GM12874 (cell line): ENCODE results near the gene ERP44.

Experiments used
- TF ChIP-seq, protein P1 (sequence below): IDR thresholded peaks from 2 replicates; pipeline ENCODE4 v1.5.1; 2011; ENCODE audit warnings: low read depth, mild to moderate bottlenecking, control low read depth, low read length, moderate library complexity; ENCODE audit not compliant: insufficient read depth

ERP44 gene

DNA sequence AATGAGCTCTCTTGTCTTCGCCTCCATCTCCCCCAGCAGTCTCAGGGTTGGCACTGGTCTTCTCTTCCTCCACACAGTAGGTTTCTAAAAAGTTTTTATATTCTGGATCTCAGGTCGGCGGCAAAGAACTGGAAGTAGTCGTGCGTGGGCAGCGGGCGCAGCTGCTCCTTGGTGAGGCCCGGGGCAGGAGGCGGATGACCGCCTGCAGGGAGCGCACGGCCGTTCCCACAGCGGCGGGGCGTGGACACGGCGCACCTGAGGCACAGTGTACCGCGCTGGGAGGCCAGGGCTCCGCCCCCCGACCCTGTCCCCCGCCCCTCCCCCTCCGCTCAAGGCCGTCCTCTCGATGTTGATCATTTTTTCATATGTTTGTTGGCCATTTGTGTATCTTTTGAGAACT is 99.9 kb downstream of the ERP44 start:
- TF ChIP-seq, protein P1, sequence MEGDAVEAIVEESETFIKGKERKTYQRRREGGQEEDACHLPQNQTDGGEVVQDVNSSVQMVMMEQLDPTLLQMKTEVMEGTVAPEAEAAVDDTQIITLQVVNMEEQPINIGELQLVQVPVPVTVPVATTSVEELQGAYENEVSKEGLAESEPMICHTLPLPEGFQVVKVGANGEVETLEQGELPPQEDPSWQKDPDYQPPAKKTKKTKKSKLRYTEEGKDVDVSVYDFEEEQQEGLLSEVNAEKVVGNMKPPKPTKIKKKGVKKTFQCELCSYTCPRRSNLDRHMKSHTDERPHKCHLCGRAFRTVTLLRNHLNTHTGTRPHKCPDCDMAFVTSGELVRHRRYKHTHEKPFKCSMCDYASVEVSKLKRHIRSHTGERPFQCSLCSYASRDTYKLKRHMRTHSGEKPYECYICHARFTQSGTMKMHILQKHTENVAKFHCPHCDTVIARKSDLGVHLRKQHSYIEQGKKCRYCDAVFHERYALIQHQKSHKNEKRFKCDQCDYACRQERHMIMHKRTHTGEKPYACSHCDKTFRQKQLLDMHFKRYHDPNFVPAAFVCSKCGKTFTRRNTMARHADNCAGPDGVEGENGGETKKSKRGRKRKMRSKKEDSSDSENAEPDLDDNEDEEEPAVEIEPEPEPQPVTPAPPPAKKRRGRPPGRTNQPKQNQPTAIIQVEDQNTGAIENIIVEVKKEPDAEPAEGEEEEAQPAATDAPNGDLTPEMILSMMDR, result no peak

DNA sequence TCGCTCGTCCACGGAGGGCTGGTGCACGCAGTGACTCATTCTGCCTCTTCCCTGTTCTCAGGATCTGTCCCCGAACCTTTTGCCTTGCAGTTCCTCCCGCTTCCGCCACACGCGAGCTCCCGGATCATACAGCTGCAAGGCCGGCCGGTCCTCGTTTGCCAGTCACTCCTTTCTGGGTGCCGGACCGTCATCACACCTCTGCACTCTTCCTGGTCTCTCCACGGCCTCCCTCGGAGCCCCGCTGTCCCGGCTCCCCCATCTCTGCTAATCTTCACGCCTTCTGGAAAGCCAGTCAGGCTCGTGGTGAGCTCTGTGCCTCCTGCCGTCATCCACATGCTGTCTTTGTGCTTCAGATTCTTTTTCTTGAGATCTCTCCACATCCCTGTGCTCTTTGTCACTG is 100.5 kb downstream of the ERP44 start:
- TF ChIP-seq, protein P1, result no peak

DNA sequence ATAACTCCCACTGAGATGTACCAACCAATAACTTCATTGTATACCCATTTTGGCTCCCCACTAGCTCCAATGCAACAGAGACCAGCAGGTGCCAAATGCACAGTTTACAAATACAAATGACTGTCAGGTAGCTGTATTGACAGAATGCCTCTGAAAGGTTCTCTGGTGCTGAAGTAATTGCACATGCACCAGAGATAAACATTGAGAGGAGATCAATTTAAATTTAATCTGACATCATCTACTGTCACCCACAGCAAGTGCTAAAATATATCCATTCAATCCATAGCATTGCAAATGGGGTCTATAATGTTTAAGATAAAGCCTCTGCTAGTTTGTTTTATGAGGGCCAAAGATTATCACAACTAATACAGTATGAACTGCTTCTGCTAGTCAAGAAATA is 112.2 kb downstream of the ERP44 start:
- TF ChIP-seq, protein P1, result no peak

DNA sequence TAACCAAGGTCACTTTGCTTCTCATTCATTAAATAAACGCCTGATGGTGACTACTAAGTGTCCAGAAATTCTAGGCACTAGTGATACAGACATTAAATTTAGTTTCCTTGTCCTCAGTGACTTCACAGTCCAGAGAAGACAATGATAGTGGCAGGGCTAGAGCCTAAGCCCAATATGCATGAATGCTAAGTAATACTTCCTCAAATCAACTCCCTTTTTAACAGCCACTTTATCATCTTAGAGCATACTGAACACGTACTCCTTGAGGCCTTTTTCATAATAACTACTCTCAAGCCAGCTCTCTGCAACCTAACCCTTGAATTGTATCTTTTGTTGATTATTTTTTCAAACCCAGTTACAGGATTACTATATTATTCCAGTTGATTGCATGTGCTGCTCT is 118.2 kb downstream of the ERP44 start:
- TF ChIP-seq, protein P1, result no peak

DNA sequence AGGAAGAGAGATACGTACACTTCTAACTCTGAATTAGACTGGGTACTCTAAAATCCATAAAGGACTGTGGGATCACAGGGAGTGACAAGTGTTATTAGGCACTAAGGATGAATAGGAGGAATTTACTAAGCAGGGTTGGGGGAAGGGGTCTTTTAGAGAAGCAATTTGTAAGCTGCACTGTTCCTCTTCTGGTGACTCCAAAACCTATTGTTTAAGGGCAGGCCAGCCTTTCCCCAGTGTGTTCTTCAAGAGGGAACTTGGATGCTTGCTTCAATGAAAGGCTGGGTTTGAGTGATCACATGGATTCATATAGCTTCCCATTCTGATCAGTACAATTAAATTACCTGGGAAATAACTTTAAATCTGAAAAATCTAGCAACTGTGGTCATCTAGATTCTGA is 120.6 kb downstream of the ERP44 start:
- TF ChIP-seq, protein P1, result no peak

DNA sequence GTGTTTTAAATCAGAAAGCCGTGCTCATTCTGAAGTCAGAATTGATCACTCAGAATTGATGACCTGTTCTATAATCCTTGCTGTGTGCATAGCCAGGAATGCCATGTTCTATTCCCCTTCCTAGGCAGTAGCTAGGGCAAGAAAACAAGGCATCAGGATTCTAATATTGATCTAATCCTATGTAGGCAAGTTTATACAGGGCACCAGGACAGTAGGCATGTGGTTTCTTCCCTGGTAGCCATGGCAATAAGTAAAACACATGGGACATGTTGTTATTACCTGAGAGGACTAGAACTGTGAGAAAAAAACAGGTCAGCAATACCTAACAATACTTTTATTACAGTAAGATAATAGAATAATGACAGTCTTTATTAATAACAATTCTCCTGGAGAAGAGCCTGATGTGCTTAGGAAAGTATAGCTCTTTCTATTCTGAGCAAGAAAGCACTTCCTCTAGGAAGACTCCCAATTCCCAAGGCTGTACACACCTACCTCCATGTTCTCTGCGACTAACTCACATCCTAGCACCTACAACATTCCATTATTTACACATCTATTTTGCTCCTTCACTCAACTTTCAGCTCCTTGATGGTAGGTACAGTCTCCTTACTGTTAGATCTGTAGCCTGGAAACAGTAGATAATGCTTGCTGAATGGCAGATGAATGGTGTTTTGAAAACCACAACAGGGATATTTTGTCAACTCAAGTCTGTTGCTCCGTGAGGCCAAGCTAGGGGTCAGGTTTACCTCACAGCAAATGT is 121.6 kb downstream of the ERP44 start:
- TF ChIP-seq, protein P1, result no peak

DNA sequence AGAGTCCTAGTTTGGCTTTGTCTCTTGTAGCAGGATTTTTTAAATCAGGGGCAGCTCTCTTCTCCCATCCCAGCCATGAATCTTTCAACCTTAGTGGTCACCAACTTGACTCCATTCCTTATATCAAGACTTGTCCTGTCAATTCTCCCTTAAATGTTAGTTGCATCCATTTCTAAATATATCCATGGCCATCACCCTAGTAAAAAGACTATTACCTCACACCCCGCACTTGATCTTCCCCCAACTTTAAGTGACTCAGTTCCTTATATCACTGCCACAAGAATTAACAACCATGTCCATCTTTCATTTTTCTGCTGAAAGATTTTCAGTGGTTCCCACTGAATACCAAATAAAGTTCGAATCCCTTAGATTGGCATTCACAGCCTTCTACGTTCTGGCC is 125.3 kb downstream of the ERP44 start:
- TF ChIP-seq, protein P1, result no peak

DNA sequence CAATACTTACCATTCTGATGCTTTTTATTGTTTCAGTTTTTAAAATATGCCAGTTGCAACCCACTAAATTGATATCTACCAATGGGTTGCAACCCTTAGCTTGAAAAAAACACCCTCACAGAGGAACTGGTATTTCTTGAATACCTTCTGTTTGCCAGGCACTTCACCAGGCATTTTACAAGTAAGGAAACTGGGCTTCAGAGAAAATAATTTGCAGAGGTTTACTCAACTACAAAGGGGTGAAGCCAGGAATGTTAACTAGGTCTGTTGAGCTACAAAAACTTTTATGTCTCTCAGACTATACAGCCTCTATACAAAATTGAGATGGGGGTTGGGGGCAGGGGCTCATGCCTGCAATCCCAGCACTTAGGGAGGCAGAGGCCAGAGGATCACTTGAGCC is 127.4 kb downstream of the ERP44 start:
- TF ChIP-seq, protein P1, result no peak
